Stimulated activated CD4-positive, alpha-beta T cell treated with anti-CD3 and anti-CD28 coated beads, Interleukin-4, amount 100 ng/mL, for 4 hours (primary cell): ENCODE data around the gene CRTC1.
"Not testable (repeated sequence)": the region's sequence is repeated elsewhere in the genome, so short reads cannot be mapped to it uniquely, and the experiment has no call there.

ENCODE experiments used
- DNase-seq, 2 experiments: peaks; one replicate each; pipeline ENCODE4 v3.0.0-alpha.2; 2020

CRTC1 gene

GRCh38 chr19:18809149-18809868 lies 125.8 kb downstream of the CRTC1 start:
- no peak for DNase-seq

DNA sequence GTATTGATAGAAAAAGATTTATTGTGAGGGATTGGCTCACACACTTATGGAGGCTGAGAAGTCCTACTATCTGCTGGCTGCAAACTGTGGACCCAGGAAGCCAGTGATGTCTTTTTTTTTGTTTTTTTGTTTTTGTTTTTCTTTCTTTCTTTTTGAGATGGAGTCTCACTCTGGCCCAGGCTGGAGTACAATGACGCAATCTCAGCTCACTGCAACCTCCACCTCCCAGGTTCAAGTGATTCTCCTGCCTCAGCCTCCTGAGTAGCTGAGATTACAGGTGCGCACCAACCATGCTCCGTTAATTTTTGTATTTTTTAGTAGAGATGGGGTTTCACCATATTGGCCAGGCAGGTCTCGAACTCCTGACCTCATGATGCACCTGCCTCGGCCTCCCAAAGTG lies 128.2 kb downstream of the CRTC1 start:
- DNase-seq, result not testable (repeated sequence)

DNA sequence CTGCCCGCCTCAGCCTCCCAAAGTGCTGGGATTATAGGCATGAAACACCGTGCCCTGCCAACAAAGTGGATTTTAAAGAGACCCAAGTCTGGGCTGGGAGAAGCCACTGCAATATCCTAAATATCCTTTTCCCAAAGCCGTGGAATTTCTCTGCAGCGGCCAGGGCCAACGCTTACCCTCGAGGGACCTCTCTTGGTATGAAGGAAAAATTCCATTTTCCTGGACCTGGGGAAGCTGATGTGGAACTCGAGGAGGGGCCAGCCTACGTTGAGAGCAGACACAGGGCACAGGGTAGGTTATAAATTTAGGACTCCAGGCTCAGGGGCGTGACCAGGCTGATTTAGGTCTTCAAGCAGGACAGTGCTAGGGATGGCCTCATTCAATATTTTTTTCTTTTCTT lies 130.6 kb downstream of the CRTC1 start:
- no peak for DNase-seq

DNA sequence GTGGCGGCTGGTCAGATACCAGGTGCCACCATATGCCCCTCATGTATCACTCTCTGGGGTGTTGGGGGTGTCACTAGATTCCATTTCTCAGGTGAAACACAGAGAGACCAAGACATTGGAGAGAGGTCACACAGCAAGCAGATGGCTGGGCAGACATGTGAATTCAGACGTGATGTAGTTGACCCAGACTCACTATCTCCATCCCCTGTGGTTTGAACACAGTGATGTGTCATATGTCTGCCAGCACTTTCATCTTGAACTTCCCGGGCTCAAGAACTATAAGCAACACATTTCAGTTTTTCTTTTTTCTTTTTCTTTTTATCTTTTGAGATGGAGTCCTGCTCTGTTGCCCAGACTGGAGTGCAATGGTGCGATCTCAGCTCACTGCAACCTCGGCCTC lies 132.2 kb downstream of the CRTC1 start:
- DNase-seq, result no peak

GRCh38 chr19:18816645-18817044 lies 133.2 kb downstream of the CRTC1 start:
- DNase-seq, result not testable (repeated sequence)

GRCh38 chr19:18817574-18817973 lies 134.1 kb downstream of the CRTC1 start:
- DNase-seq, result no peak

DNA sequence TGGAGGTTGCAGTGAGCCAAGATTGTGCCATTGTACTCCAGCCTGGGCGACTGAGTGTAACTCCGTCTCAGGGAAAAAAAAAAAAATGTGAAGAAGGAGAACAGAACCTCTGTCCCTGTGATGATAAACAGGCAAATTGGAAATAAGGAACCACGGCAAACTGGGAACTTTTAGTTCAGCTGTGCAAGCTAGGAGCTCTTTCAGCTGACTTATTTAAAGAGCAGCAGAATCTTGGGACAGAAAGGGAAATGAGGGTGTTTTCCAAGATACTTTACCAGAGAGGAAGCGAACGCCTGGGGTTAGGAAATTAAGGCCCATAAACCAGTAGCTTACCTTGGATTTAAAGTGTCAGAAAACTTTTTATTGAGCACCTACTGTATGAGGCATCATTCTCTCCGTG lies 145.3 kb downstream of the CRTC1 start:
- no peak for DNase-seq

- no peak for DNase-seq
Measured at GRCh38 chr19:18830488-18830887, 147.0 kb downstream of the CRTC1 start.

DNA sequence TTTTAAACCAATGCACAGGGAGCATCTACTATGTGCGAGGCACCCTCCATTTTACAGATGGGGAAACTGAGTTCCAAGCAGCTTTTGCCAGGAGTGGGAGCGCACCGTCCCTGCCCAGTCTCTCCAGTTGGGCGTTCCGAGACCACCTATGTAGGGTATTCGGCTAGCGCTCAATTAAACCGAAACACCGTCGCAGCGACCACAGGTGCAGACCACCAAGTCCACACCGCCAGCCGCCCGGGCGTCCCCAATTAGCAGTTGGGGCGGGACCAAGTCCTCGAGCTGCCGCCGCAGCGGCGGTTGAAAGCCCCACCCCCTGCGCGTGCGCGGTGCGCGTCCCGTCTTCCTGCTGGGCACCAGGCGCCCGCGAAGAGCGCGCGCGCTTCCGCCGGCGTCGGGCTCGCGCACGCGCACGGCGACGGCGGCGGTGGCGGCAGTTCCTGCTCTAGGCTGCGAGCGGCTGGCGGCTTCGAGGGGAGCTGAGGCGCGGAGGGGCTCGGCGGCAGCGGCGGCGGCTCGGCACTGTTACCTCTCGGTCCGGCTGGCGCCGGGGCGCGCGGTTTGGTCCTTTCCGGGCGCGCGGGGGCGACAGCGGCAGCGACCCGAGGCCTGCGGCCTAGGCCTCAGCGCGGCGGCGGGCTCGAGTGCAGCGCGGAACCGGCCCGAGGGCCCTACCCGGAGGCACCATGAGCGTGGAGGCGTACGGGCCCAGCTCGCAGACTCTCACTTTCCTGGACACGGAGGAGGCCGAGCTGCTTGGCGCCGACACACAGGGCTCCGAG lies 148.2 kb downstream of the CRTC1 start, which contains the start of gene UPF1:
UPF1 (plus strand) TSS at position 436 of the 782 bp plus-strand sequence; CDS start at position 687, 251 bp downstream.
- peak; percentile 96 to 98 for DNase-seq
